AG04450 (cell line): ENCODE measurements around the gene DENND1B. TPM values are rescaled to one million over a fixed set of nuclear protein-coding genes. Genes with fewer than 3 reads are reported as not detected.
A peak's percentile ranks its signal among the peaks of the same experiment; 100 is the strongest.

ENCODE experiments used
- CTCF ChIA-PET: fragments of 300-600, 350-600 bp; formaldehyde crosslinking; extraction: SDS; loops from one replicate; lab custom pipeline; 2022; ENCODE audit warnings: antibody characterized with exemption, inconsistent platforms; lab: Charles Lee
- POLR2A ChIA-PET: fragments of 350-600 bp; formaldehyde crosslinking; extraction: SDS; loops from one replicate; lab custom pipeline; 2021; ENCODE audit warnings: antibody characterized with exemption, inconsistent platforms; lab: Yijun Ruan, JAX
- DNase-seq: peaks from one replicate; pipeline ENCODE4 v3.0.0-alpha.2; 2011; ENCODE audit warnings: low read depth, low spot score
- H3K27ac ChIP-seq: one replicate; pipeline ENCODE4 v1.5.1; 2012; ENCODE audit warnings: low read depth, low read length, control low read depth
- H3K27me3 ChIP-seq: one replicate; pipeline ENCODE4 v1.6.0; 2012; ENCODE audit warnings: low read length; ENCODE audit not compliant: control insufficient read depth, insufficient read depth
- H3K4me3 ChIP-seq: 2 replicates; pipeline ENCODE4 v1.5.1; 2011; ENCODE audit warnings: mild to moderate bottlenecking, low read depth, low read length, control low read depth
- H3K9me3 ChIP-seq: 2 replicates; pipeline ENCODE4 v1.5.1; 2012; ENCODE audit warnings: low read length; ENCODE audit not compliant: control insufficient read depth, insufficient read depth
- CTCF ChIP-seq: IDR thresholded peaks from 2 replicates; pipeline ENCODE4 v1.5.1; 2011; ENCODE audit warnings: low read depth, low read length, control low read depth, inconsistent platforms
- polyA plus RNA-seq: library from polyadenylated mRNA; depleted of rRNA; stranded (reverse); fragments of >200 nt; gene quantifications from 2 replicates; pipeline ENCODE4 v1.2.3, GENCODE V29; 2011

The DENND1B gene
- polyA plus RNA-seq, 1 experiment: 17.7 TPM

DNA sequence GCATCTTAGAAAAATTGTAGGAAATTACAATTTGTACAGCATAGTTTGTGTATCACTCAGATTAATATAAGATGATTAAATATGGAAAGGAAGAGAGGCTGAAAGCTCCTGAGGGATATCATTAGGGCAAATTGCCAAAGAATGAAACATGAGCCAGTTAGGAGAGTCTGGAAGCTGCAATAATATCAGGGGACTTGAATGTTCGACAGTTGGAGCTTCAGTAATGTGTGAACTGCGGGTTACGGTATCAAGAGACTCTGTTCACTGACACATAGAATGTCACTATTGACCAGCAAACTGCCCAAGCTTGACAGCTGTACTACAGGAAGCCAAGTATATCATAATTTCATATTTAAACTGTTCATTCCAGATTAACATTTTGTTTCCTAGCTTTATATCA, 157.2 kb downstream of the DENND1B start:
- no peak overlapping the region for H3K27ac ChIP-seq
- ChIA-PET CTCF (interaction anchor here (0.5 to 8.0 kb wide), 8 partner anchors 18 to 1068 kb away, joined by 3 to 139 read pairs (median 6); partner anchors contain the start of gene LHX9), POLR2A (no interaction called here)
- DNase-seq: no peak
- H3K27me3 ChIP-seq: no peaks in the 10 kb centered on the region
- H3K9me3 ChIP-seq: no peaks in the 10 kb centered on the region
- no peak for TF ChIP-seq CTCF
- H3K4me3 ChIP-seq: no peak overlapping the region

GRCh38 chr1:197615693-197616011, 159.6 kb downstream of the DENND1B start:
- CTCF ChIA-PET: interaction anchor here (0.6 to 8.0 kb wide), 17 partner anchors 10 to 318 kb away, joined by 3 to 139 read pairs (median 5); partner anchors contain the start of genes C1orf53 and LHX9
- POLR2A ChIA-PET: no interaction called here
- Histone ChIP-seq H3K9me3 (no peaks in the 10 kb centered on the region), H3K27ac (no peak overlapping the region), H3K4me3 (no peak overlapping the region), H3K27me3 (no peaks in the 10 kb centered on the region)
- no peak for DNase-seq
- TF ChIP-seq CTCF: no peak

GRCh38 chr1:197614916-197615692, 160.2 kb downstream of the DENND1B start:
- Histone ChIP-seq H3K27ac (no peak overlapping the region), H3K27me3 (no peaks in the 10 kb centered on the region), H3K9me3 (no peaks in the 10 kb centered on the region), H3K4me3 (no peak overlapping the region)
- ChIA-PET POLR2A (no interaction called here), CTCF (interaction anchor here (0.6 to 8.0 kb wide), 25 partner anchors 10 to 1071 kb away, joined by 3 to 139 read pairs (median 4); partner anchors contain the start of genes C1orf53 and LHX9)
- DNase-seq: peak; percentile 15
- TF ChIP-seq CTCF: peak; percentile 71

GRCh38 chr1:197606168-197606845, 169.0 kb downstream of the DENND1B start:
- TF ChIP-seq CTCF: no peak
- no peaks in the 10 kb centered on the region for H3K27me3 ChIP-seq
- no peak overlapping the region for H3K4me3 ChIP-seq
- CTCF ChIA-PET: interaction anchor here (0.9 to 1.0 kb wide), 2 partner anchors 9 to 11 kb away, joined by 3 read pairs; no protein-coding TSS in a partner anchor
- POLR2A ChIA-PET: no interaction called here
- H3K27ac ChIP-seq: no peak overlapping the region
- H3K9me3 ChIP-seq: no peaks in the 10 kb centered on the region
- DNase-seq: no peak

DNA sequence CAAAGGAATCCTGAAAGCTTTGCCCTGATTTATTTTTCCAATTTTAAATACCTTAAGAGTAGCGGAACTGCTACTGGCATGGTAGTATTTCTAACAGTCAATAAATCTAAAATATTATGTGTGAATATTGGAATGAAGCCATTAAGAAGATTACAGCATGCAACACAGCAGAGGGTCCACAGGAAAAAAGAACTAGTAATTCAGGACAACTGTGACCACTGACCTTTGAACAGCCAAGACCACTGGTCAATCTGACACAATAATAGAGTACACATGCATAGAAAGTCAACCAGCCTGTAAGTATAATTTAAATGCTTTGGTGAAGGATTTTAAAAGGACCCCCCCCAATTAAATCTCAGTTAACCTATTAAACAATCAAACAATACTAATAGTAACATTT, 171.0 kb downstream of the DENND1B start:
- no peaks in the 10 kb centered on the region for H3K27me3 ChIP-seq
- H3K27ac ChIP-seq: no peak overlapping the region
- CTCF ChIA-PET: no interaction called here
- no peaks in the 10 kb centered on the region for H3K9me3 ChIP-seq
- TF ChIP-seq CTCF: no peak
- POLR2A ChIA-PET: no interaction called here
- H3K4me3 ChIP-seq: no peak overlapping the region
- DNase-seq: no peak
